Urothelium cell line (cell line): ENCODE results near the gene DCTN4.

ENCODE experiments used
- DNase-seq: peaks from one replicate; pipeline ENCODE4 v3.0.0; 2011; ENCODE audit warnings: low spot score, mixed read lengths
- FAIRE-seq: peaks from 2 replicates; lab custom pipeline; 2011; peaks lifted over from hg19 to GRCh38; lab: Jason Lieb, UNC

The DCTN4 gene

GRCh38 chr5:150672237-150672883, 86.5 kb downstream of the DCTN4 start:
- FAIRE-seq (no peak), DNase-seq (no peak)

DNA sequence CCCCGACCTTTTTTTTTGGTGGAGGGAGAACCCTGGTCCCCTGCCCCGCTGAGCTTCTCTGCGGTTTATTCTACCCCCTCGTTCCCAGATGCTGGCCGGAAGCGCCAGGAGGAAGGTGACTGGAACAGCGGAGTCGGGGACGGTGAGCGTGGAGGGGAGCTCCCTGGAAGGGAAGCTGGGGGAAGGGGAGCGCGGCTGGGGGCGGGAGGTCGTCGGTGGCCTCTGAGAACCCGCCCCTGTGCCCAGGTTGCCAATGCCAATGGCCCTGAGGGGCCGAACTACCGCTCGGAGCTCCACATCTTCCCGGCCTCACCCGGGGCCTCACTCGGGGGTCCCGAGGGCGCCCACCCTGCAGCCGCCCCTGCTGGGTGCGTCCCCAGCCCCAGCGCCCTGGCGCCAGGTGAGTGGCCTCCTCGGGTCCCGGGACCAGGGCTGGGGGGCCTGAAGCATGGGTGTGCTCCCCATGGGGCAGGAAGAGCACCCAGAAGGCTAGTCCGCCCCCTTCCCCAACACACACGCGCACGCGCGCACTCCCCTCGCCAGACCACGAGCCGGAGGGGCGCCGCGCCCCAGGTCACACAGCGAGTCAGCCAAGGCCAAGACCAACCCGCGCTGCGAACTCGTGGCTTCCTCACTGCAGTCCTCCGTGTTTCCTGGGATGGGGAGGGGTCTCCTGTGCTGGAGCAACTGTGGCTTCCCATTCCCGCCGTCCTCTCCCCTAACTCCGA, 87.1 kb downstream of the DCTN4 start:
- no peak for DNase-seq
- FAIRE-seq, result no peak

GRCh38 chr5:150670948-150671310, 87.9 kb downstream of the DCTN4 start:
- DNase-seq (no peak), FAIRE-seq (no peak)

GRCh38 chr5:150670275-150670947, 88.4 kb downstream of the DCTN4 start:
- DNase-seq (no peak), FAIRE-seq (peak; percentile 67)

GRCh38 chr5:150665044-150665443, 93.8 kb downstream of the DCTN4 start:
- FAIRE-seq (no peak), DNase-seq (no peak)

- DNase-seq, result no peak
- FAIRE-seq, result no peak
Observed at GRCh38 chr5:150663936-150664335, 94.9 kb downstream of the DCTN4 start.

- DNase-seq (no peak), FAIRE-seq (no peak)
Observed at GRCh38 chr5:150662731-150663516, 95.9 kb downstream of the DCTN4 start.

- DNase-seq (no peak), FAIRE-seq (no peak)
Observed at GRCh38 chr5:150661821-150662596, 96.8 kb downstream of the DCTN4 start.

DNA sequence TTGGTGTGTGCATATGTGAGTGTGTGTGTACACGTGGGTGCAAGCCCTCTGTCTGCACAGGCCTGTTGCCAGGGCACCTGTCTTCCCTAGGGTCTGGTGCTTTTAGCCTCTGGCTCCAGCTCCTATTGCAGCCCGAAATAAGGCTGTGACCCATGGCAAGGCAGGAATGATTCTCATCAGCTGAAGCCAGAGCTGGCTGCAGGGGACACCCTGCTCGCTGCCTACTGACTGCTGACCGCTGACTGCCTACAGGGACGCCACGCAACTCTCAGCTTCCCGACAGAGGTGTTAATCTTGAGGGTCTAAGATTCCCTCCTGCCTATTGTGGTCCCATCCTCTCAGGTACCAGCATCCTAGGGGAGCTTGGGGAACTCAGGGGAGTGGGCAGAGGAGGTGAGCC, 97.7 kb downstream of the DCTN4 start, which contains the start of gene MYOZ3:
MYOZ3 (plus strand) TSS at position 166 of the 400 bp plus-strand sequence. CDS start 1,691 bp downstream, outside the sequence.
- FAIRE-seq, result no peak
- no peak for DNase-seq

DNA sequence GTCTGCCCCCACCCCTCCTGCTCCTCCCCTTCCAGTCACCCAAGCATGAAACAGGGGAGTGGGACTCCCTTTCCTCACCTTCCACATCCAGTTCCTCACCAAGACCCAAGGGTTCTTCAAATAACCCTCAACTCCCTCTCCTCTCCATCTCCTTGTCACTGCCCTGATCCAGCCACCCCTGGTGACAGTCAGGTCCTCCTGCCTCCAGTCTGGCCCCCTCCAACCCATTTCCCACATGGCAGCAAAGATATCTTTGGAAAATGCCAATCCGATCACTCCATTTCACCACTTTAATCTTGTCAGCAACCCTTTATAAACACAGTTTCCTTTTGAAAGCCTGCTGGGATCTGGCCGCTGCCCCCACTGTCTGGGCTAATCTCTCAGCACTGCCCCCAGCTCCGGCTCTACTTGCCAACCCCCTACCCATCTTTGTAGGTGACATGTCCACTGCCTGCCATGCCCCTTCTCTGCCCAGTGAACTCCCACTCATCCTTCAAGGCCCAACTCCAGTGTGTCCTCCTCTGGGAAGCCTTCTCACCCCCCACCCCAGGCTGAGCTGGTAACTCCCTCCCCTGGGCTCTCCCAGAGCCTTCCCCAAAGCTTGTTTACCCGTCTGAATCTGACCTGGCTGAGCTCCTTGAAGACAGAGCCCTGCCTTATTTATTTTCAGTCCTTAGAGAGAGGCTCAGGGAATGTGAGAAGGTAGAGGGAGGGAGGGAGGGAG, 98.5 kb downstream of the DCTN4 start:
- FAIRE-seq, result no peak
- DNase-seq, result no peak

- FAIRE-seq (no peak), DNase-seq (no peak)
Observed at GRCh38 chr5:150659360-150660107, 99.3 kb downstream of the DCTN4 start.

DNA sequence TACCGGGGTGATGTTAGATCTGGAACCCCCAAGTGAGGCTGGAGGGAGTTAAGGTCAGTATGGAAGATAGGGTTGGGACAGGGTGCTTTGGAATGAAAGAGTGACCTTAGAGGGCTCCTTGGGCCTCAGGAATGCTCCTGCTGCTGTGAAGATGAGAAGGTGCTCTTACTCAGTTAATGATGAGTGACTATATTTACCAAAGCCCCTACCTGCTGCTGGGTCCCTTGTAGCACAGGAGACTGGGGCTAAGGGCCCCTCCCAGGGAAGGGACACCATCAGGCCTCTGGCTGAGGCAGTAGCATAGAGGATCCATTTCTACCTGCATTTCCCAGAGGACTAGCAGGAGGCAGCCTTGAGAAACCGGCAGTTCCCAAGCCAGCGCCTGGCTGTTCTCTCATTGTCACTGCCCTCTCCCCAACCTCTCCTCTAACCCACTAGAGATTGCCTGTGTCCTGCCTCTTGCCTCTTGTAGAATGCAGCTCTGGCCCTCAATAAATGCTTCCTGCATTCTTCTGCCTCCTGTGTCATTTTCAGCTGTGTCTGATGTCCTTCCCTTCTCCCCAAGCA, 100.0 kb downstream of the DCTN4 start:
- no peak for DNase-seq
- FAIRE-seq, result no peak
